Smooth muscle cell (in vitro differentiated cells): Measurements from ENCODE around the gene AP5S1. TPM values are rescaled to one million over a fixed set of nuclear protein-coding genes. Genes with fewer than 3 reads are reported as not detected.

ENCODE experiments used
- DNase-seq: peaks from one replicate; lab custom pipeline; 2025; ENCODE audit not compliant: unreplicated experiment; lab: John Stamatoyannopoulos, UW
- H2AFZ ChIP-seq: fragments of 200-600 bp; sonication (generic); 2 replicates; pipeline ENCODE4 v1.6.0; 2016; ENCODE audit warnings: antibody characterized with exemption, low read depth, mild to moderate bottlenecking
- H3F3A ChIP-seq: fragments of 200-600 bp; sonication (generic); 2 replicates; pipeline ENCODE4 v1.6.0; 2017; ENCODE audit warnings: antibody characterized with exemption, low read depth
- H3K27ac ChIP-seq: fragments of 200-600 bp; sonication (generic); 2 replicates; pipeline ENCODE4 v1.5.1; 2016; ENCODE audit warnings: low read depth, mild to moderate bottlenecking
- H3K27me3 ChIP-seq: fragments of 200-600 bp; sonication (generic); 2 replicates; pipeline ENCODE4 v1.6.1; 2016; ENCODE audit warnings: low read depth, mild to moderate bottlenecking
- H3K36me3 ChIP-seq: fragments of 200-600 bp; sonication (generic); 2 replicates; pipeline ENCODE4 v1.5.1; 2016; ENCODE audit warnings: low read depth
- H3K4me1 ChIP-seq: fragments of 200-600 bp; sonication (generic); 2 replicates; pipeline ENCODE4 v1.5.1; 2016; ENCODE audit warnings: low read depth
- H3K4me2 ChIP-seq: fragments of 200-600 bp; sonication (generic); 2 replicates; pipeline ENCODE4 v1.6.0; 2016; ENCODE audit warnings: mild to moderate bottlenecking
- H3K4me3 ChIP-seq: fragments of 200-600 bp; sonication (generic); 2 replicates; pipeline ENCODE4 v1.5.1; 2016; ENCODE audit warnings: mild to moderate bottlenecking
- H3K79me2 ChIP-seq: fragments of 200-600 bp; sonication (generic); 2 replicates; pipeline ENCODE4 v1.6.0; 2016; ENCODE audit warnings: low read depth, mild to moderate bottlenecking
- H3K9ac ChIP-seq: fragments of 200-600 bp; sonication (generic); 2 replicates; pipeline ENCODE4 v1.6.0; 2016; ENCODE audit warnings: low read depth
- H3K9me3 ChIP-seq: fragments of 200-600 bp; sonication (generic); replicated peaks from 2 replicates; pipeline ENCODE4 v1.5.1; 2016; ENCODE audit warnings: low read depth
- H4K20me1 ChIP-seq: fragments of 200-600 bp; sonication (generic); 2 replicates; pipeline ENCODE4 v1.6.0; 2016; ENCODE audit warnings: low read depth
- CTCF ChIP-seq: fragments of 200-600 bp; sonication (generic); IDR thresholded peaks from 2 replicates; pipeline ENCODE4 v1.5.1; 2017; ENCODE audit warnings: borderline replicate concordance, mild to moderate bottlenecking, antibody characterized with exemption; ENCODE audit not compliant: insufficient read depth, poor library complexity, severe bottlenecking
- WGBS: methylation state at CpG from one replicate; pipeline ENCODE4 v1.1.7; 2016; ENCODE audit warnings: low lambda C conversion rate; 5-methylcytosine and 5-hydroxymethylcytosine counted together
- polyA plus RNA-seq: library from polyadenylated mRNA; unstranded; fragments of >200 nt; fragmentation: Nextera tagmentation; extraction: Ambion mirVana; gene quantifications from 2 replicates; pipeline ENCODE4 v1.2.1, GENCODE V29; 2016
- total RNA-seq: library from RNA; depleted of rRNA; stranded (reverse); fragments of >200 nt; gene quantifications from 2 replicates; pipeline ENCODE4 v1.2.3, GENCODE V29; 2014

AP5S1 gene
- total and polyA plus RNA-seq, 2 experiments from 2014 or later = 3.1 to 14.7 TPM

- Histone ChIP-seq H3K79me2 (peaks cover 24% of the 10 kb centered on the region), H2AFZ (peak within 1 kb of the TSS; percentile 35), H3K4me2 (peak within 1 kb of the TSS; percentile 92), H3K4me3 (peak within 1 kb of the TSS; percentile 51), H3K27ac (peak within 1 kb of the TSS; percentile 47), H3K27me3 (peaks cover 19% of the 10 kb centered on the region), H3K4me1 (peaks cover 10% of the 10 kb centered on the region), H3K36me3 (no peaks in the 10 kb centered on the region), H4K20me1 (peaks cover 35% of the 10 kb centered on the region), H3F3A (peaks cover 14% of the 10 kb centered on the region), H3K9me3 (no peaks in the 10 kb centered on the region), H3K9ac (peak within 1 kb of the TSS; percentile 56)
- 21% methylated on average over 28 of the region's 28 CpGs for WGBS
- peak; percentile 34 for TF ChIP-seq CTCF
- DNase-seq = peak; percentile 22
Observed at GRCh38 chr20:3781153-3781910, 39.0 kb upstream of the AP5S1 start, which contains the start of gene SPEF1. Gene SPEF1, minus strand, starts transcription at chr20:3781448. Its CDS starts 161 bp downstream, at chr20:3781287.

GRCh38 chr20:3782597-3782996 is 37.8 kb upstream of the AP5S1 start:
- H3K36me3 ChIP-seq = no peaks in the 10 kb centered on the region
- no peak overlapping the region for H3K4me3 ChIP-seq
- DNase-seq = no peak
- no peak overlapping the region for H3K4me2 ChIP-seq
- H3F3A ChIP-seq = peaks cover 14% of the 10 kb centered on the region
- peaks cover 19% of the 10 kb centered on the region for H3K27me3 ChIP-seq
- peaks cover 24% of the 10 kb centered on the region for H3K79me2 ChIP-seq
- no peak overlapping the region for H2AFZ ChIP-seq
- H4K20me1 ChIP-seq = peaks cover 35% of the 10 kb centered on the region
- 81% methylated on average over 6 of the region's 6 CpGs for WGBS
- TF ChIP-seq CTCF = no peak
- no peak overlapping the region for H3K27ac ChIP-seq
- H3K9ac ChIP-seq = no peak overlapping the region
- no peaks in the 10 kb centered on the region for H3K9me3 ChIP-seq
- H3K4me1 ChIP-seq = peaks cover 10% of the 10 kb centered on the region

- Histone ChIP-seq H3K4me3 (no peak overlapping the region), H3K9ac (no peak overlapping the region), H3K79me2 (peaks cover 24% of the 10 kb centered on the region), H3K27ac (no peak overlapping the region), H2AFZ (no peak overlapping the region), H3K36me3 (no peaks in the 10 kb centered on the region), H3F3A (peaks cover 14% of the 10 kb centered on the region), H4K20me1 (peaks cover 35% of the 10 kb centered on the region), H3K4me1 (peaks cover 10% of the 10 kb centered on the region), H3K27me3 (peaks cover 16% of the 10 kb centered on the region), H3K9me3 (no peaks in the 10 kb centered on the region), H3K4me2 (no peak overlapping the region)
- DNase-seq = no peak
- WGBS = 73% methylated on average over 2 of the region's 2 CpGs
- TF ChIP-seq CTCF = no peak
Observed at GRCh38 chr20:3783068-3783489, 37.3 kb upstream of the AP5S1 start.
